IPS-18c (cell line): ENCODE results near the gene GREB1.

Source experiments
- H3K4me3 ChIP-seq: 2 replicates; pipeline ENCODE4 v1.7.0; 2013; ENCODE audit warnings: low read depth, mild to moderate bottlenecking, low read length, moderate library complexity; ENCODE audit not compliant: insufficient read depth
- H3K9me3 ChIP-seq: one replicate; pipeline ENCODE4 v1.6.1; 2013; ENCODE audit warnings: mild to moderate bottlenecking, low read length, moderate library complexity; ENCODE audit not compliant: control insufficient read depth, insufficient read depth

The GREB1 gene

GRCh38 chr2:11528228-11528627, 5.6 kb upstream of the GREB1 start:
- no peak overlapping the region for H3K4me3 ChIP-seq
- no peaks in the 10 kb centered on the region for H3K9me3 ChIP-seq

GRCh38 chr2:11530864-11531465, 2.9 kb upstream of the GREB1 start:
- H3K9me3 ChIP-seq, result no peaks in the 10 kb centered on the region

GRCh38 chr2:11532416-11533055, 1.3 kb upstream of the GREB1 start:
- no peaks in the 10 kb centered on the region for H3K9me3 ChIP-seq

More at GRCh38 chr2:11530864-11531465, 2.9 kb upstream of the GREB1 start:
- H3K4me3 ChIP-seq, result no peak overlapping the region

GRCh38 chr2:11534071-11534745, 363 bp downstream of the GREB1 start:
- no peak overlapping the region for H3K4me3 ChIP-seq

More at GRCh38 chr2:11532416-11533055, 1.3 kb upstream of the GREB1 start:
- H3K4me3 ChIP-seq, result no peak overlapping the region

GRCh38 chr2:11534746-11535484, 1.1 kb downstream of the GREB1 start:
- Histone ChIP-seq H3K9me3 (no peaks in the 10 kb centered on the region), H3K4me3 (no peak overlapping the region)

More at GRCh38 chr2:11534071-11534745, 363 bp downstream of the GREB1 start:
- no peaks in the 10 kb centered on the region for H3K9me3 ChIP-seq

- Histone ChIP-seq H3K9me3 (no peaks in the 10 kb centered on the region), H3K4me3 (no peak overlapping the region)
Measured at GRCh38 chr2:11535899-11536344, 2.1 kb downstream of the GREB1 start.

GRCh38 chr2:11537951-11538350, 4.1 kb downstream of the GREB1 start:
- no peaks in the 10 kb centered on the region for H3K9me3 ChIP-seq
- H3K4me3 ChIP-seq, result no peak overlapping the region

GRCh38 chr2:11539317-11540147, 5.7 kb downstream of the GREB1 start:
- Histone ChIP-seq H3K4me3 (no peak overlapping the region), H3K9me3 (no peaks in the 10 kb centered on the region)

GRCh38 chr2:11540148-11540995, 6.5 kb downstream of the GREB1 start:
- Histone ChIP-seq H3K4me3 (no peak overlapping the region), H3K9me3 (no peaks in the 10 kb centered on the region)

GRCh38 chr2:11540996-11541692, 7.3 kb downstream of the GREB1 start:
- H3K4me3 ChIP-seq, result no peak overlapping the region
- H3K9me3 ChIP-seq, result no peaks in the 10 kb centered on the region

GRCh38 chr2:11541693-11542274, 7.9 kb downstream of the GREB1 start:
- Histone ChIP-seq H3K9me3 (no peaks in the 10 kb centered on the region), H3K4me3 (no peak overlapping the region)

GRCh38 chr2:11542275-11542819, 8.5 kb downstream of the GREB1 start:
- Histone ChIP-seq H3K4me3 (no peak overlapping the region), H3K9me3 (no peaks in the 10 kb centered on the region)

GRCh38 chr2:11543337-11544216, 9.7 kb downstream of the GREB1 start:
- no peak overlapping the region for H3K4me3 ChIP-seq

GRCh38 chr2:11546072-11546471, 12.2 kb downstream of the GREB1 start:
- Histone ChIP-seq H3K4me3 (no peak overlapping the region), H3K9me3 (no peaks in the 10 kb centered on the region)

More at GRCh38 chr2:11543337-11544216, 9.7 kb downstream of the GREB1 start:
- H3K9me3 ChIP-seq, result no peaks in the 10 kb centered on the region
